CD14-positive monocyte (primary cell): ENCODE measurements around the gene IFITM2. TPM values are rescaled to one million over a fixed set of nuclear protein-coding genes. Genes with fewer than 3 reads are reported as not detected.

ENCODE experiments used
- DNase-seq, 3 donors: peaks; one replicate each; pipeline ENCODE4 v3.0.0-alpha.2; 2011 to 2022
- H2AFZ ChIP-seq: 2 replicates; pipeline ENCODE4 v1.6.0; 2012; ENCODE audit warnings: mild to moderate bottlenecking, low read depth, low read length, inconsistent platforms; ENCODE audit not compliant: insufficient read depth, poor library complexity, severe bottlenecking
- H3K27ac ChIP-seq, 2 donors: 1 replicate in 1 of 2; 2 replicates in 1 of 2; pipeline ENCODE4 v1.5.1; 2012 to 2013; ENCODE audit warnings: low read length in 2 of 2, control low read depth in 1 of 2, inconsistent platforms in 1 of 2, low read depth in 1 of 2, mild to moderate bottlenecking in 1 of 2
- H3K27me3 ChIP-seq, 2 donors: one replicate each; pipeline versions ENCODE4 v1.6.0 to v1.6.1; 2011 to 2013; ENCODE audit warnings: low read length in 2 of 2; ENCODE audit not compliant: control insufficient read depth in 2 of 2, insufficient read depth in 2 of 2
- H3K36me3 ChIP-seq, 2 donors: replicated peaks in 1 of 2; 1 replicate in 1 of 2; 2 replicates in 1 of 2; pipeline versions ENCODE4 v1.5.1 to v1.6.1; 2012 to 2013; ENCODE audit warnings: low read length in 2 of 2, control low read depth in 1 of 2, inconsistent platforms in 1 of 2, mild to moderate bottlenecking in 1 of 2; ENCODE audit not compliant: insufficient read depth in 2 of 2, control insufficient read depth in 1 of 2
- H3K4me1 ChIP-seq, 2 donors: 1 replicate in 1 of 2; 2 replicates in 1 of 2; pipeline versions ENCODE4 v1.5.1 to v1.6.1; 2012 to 2013; ENCODE audit warnings: low read length in 2 of 2, control low read depth in 1 of 2, inconsistent platforms in 1 of 2, mild to moderate bottlenecking in 1 of 2, moderate library complexity in 1 of 2; ENCODE audit not compliant: insufficient read depth in 2 of 2, control insufficient read depth in 1 of 2
- H3K4me2 ChIP-seq: replicated peaks from 2 replicates; pipeline ENCODE3; 2012; ENCODE audit warnings: low read length, moderate library complexity, mild to moderate bottlenecking; ENCODE audit not compliant: poor library complexity, severe bottlenecking; ENCODE audit errors: extremely low read depth
- H3K4me3 ChIP-seq, 3 experiments: fragments of 200-600 bp in 1 of 3; sonication (generic) in 1 of 3; replicated peaks in 1 of 3; 1 replicate in 2 of 3; 2 replicates in 1 of 3; pipeline ENCODE4 v1.5.1; 2011 to 2013; ENCODE audit warnings: low read length in 3 of 3, mild to moderate bottlenecking in 3 of 3, control low read depth in 2 of 3, low read depth in 2 of 3, inconsistent platforms in 1 of 3, moderate library complexity in 1 of 3
- H3K79me2 ChIP-seq: 2 replicates; pipeline ENCODE4 v1.6.0; 2012; ENCODE audit warnings: mild to moderate bottlenecking, control low read depth, inconsistent platforms, low read length, moderate library complexity; ENCODE audit not compliant: insufficient read depth
- H3K9ac ChIP-seq: 2 replicates; pipeline ENCODE4 v1.6.0; 2017; ENCODE audit warnings: low read length, mild to moderate bottlenecking; ENCODE audit not compliant: insufficient read depth, poor library complexity, severe bottlenecking
- H3K9me3 ChIP-seq, 2 donors: replicated peaks in 1 of 2; 1 replicate in 1 of 2; 2 replicates in 1 of 2; pipeline versions ENCODE4 v1.5.1 to v1.6.1; 2012 to 2013; ENCODE audit warnings: low read length in 2 of 2, control low read depth in 1 of 2; ENCODE audit not compliant: control insufficient read depth in 1 of 2, insufficient read depth in 1 of 2
- H4K20me1 ChIP-seq: 2 replicates; pipeline ENCODE4 v1.6.0; 2012; ENCODE audit warnings: mild to moderate bottlenecking, low read length, control low read depth, moderate library complexity; ENCODE audit not compliant: insufficient read depth
- H3K27ac Mint-ChIP-seq, 7 donors: one replicate each; pipeline ENCODE4 v1.8.0; 2020; ENCODE audit warnings: mild to moderate bottlenecking in 7 of 7, mixed read lengths in 7 of 7, moderate library complexity in 6 of 7, inconsistent platforms in 2 of 7
- H3K27me3 Mint-ChIP-seq, 3 donors: one replicate each; pipeline ENCODE4 v1.8.0; 2021 to 2022; ENCODE audit warnings: low read depth in 3 of 3, mild to moderate bottlenecking in 3 of 3, mixed read lengths in 3 of 3, moderate library complexity in 3 of 3, inconsistent platforms in 1 of 3
- H3K36me3 Mint-ChIP-seq, 2 donors: one replicate each; pipeline ENCODE4 v1.8.0; 2020; ENCODE audit warnings: mixed read lengths in 2 of 2, inconsistent platforms in 1 of 2, mild to moderate bottlenecking in 1 of 2
- H3K4me1 Mint-ChIP-seq: one replicate; pipeline ENCODE4 v1.8.0; 2020; ENCODE audit warnings: mild to moderate bottlenecking, mixed read lengths
- H3K4me3 Mint-ChIP-seq, 2 donors: one replicate each; pipeline ENCODE4 v1.8.0; 2020; ENCODE audit warnings: mild to moderate bottlenecking in 2 of 2, mixed read lengths in 2 of 2, moderate library complexity in 1 of 2
- H3K9me3 Mint-ChIP-seq, 7 donors: one replicate each; pipeline ENCODE4 v1.8.0; 2020 to 2022; ENCODE audit warnings: mixed read lengths in 7 of 7, mild to moderate bottlenecking in 6 of 7, moderate library complexity in 6 of 7, inconsistent platforms in 2 of 7
- CTCF ChIP-seq: fragments of 200-600 bp; IDR thresholded peaks from one replicate; pipeline ENCODE4 v1.8.0; 2022; ENCODE audit warnings: antibody characterized with exemption, mild to moderate bottlenecking
- WGBS: methylation state at CpG from one replicate; pipeline ENCODE4 v1.1.5; 2013; ENCODE audit warnings: missing lambda C conversion rate; ENCODE audit not compliant: insufficient coverage; 5-methylcytosine and 5-hydroxymethylcytosine counted together
- intact Hi-C, 2 donors: fragments of 100-400 bp; cut with micrococcal nuclease; formaldehyde crosslinking; loops; one replicate each; pipeline versions ENCODE4 v1.15.0 to v1.15.1; 2023
- polyA plus RNA-seq, 3 donors: library from polyadenylated mRNA; depleted of rRNA in 1 of 3; unstranded in 2 of 3; stranded (reverse) in 1 of 3; fragments of 300-500 nt in 2 of 3; fragments of >200 nt in 1 of 3; fragmentation: Illumina TruSeq in 2 of 3; gene quantifications; 1 replicate in 2 of 3; 2 replicates in 1 of 3; pipeline ENCODE4 v1.2.3, GENCODE V29; 2012 to 2021

Gene IFITM2
- polyA plus RNA-seq, 3 donors = 625 to 1,147 (median 705) TPM

- H3K27ac Mint-ChIP-seq = peak overlapping the region in 2 of 7 donors; percentile 19 to 64
- H3K4me1 ChIP-seq = peaks cover 36 to 44% of the 10 kb centered on the region in 2 donors
Observed at GRCh38 chr11:283405-284104, 24.1 kb upstream of the IFITM2 start.

More at GRCh38 chr11:283405-284104, 24.1 kb upstream of the IFITM2 start:
- Mint-ChIP-seq H3K4me3 (peak overlapping the region in 1 of 2 donors; percentile 41), H3K27me3 (peaks cover 60 to 90% (median 63%) of the 10 kb centered on the region in 3 donors), H3K9me3 (peaks cover 0 to 26% (median 10%) of the 10 kb centered on the region in 7 donors), H3K4me1 (peaks cover 33% of the 10 kb centered on the region), H3K36me3 (peaks cover 9 to 22% of the 10 kb centered on the region in 2 donors)
- TF ChIP-seq CTCF = no peak
- Histone ChIP-seq H3K36me3 (no peaks in the 10 kb centered on the region), H3K4me2 (no peak overlapping the region), H2AFZ (no peak overlapping the region), H3K9me3 (peaks cover 0 to 14% of the 10 kb centered on the region in 2 donors), H3K27me3 (peaks cover 35 to 63% of the 10 kb centered on the region in 2 donors), H3K4me3 (no peak overlapping the region), H3K27ac (no peak overlapping the region), H4K20me1 (peaks cover 5% of the 10 kb centered on the region), H3K79me2 (no peaks in the 10 kb centered on the region), H3K9ac (no peak overlapping the region)
- intact Hi-C loops = no loop called here
- 90% methylated on average over 14 of the region's 23 CpGs for WGBS
- DNase-seq = no peak
